Gastrocnemius medialis (tissue), 4 donors: ENCODE measurements around the gene TCTN1.

ENCODE experiments used
- POLR2A ChIP-seq, 2 donors: fragments of 450-650 bp; IDR thresholded peaks; one replicate each; pipeline ENCODE4 v1.6.1; 2017; ENCODE audit warnings: antibody characterized with exemption in 2 of 2, mild to moderate bottlenecking in 2 of 2, moderate library complexity in 2 of 2
- TF ChIP-seq, protein P1 (sequence below), 5 experiments: fragments of 450-650 bp in 3 of 5; fragments of 200-600 bp in 2 of 5; sonication (generic) in 2 of 5; IDR thresholded peaks in 4 of 5; conservative IDR thresholded peaks in 1 of 5; 1 replicate in 4 of 5; 2 replicates in 1 of 5; pipeline ENCODE4 v1.5.1; 2016 to 2019; ENCODE audit warnings: antibody characterized with exemption in 5 of 5, mild to moderate bottlenecking in 3 of 5, moderate library complexity in 3 of 5

GRCh38 chr12:110582276-110583136 lies 31.4 kb upstream of the TCTN1 start:
- TF ChIP-seq, protein P1, sequence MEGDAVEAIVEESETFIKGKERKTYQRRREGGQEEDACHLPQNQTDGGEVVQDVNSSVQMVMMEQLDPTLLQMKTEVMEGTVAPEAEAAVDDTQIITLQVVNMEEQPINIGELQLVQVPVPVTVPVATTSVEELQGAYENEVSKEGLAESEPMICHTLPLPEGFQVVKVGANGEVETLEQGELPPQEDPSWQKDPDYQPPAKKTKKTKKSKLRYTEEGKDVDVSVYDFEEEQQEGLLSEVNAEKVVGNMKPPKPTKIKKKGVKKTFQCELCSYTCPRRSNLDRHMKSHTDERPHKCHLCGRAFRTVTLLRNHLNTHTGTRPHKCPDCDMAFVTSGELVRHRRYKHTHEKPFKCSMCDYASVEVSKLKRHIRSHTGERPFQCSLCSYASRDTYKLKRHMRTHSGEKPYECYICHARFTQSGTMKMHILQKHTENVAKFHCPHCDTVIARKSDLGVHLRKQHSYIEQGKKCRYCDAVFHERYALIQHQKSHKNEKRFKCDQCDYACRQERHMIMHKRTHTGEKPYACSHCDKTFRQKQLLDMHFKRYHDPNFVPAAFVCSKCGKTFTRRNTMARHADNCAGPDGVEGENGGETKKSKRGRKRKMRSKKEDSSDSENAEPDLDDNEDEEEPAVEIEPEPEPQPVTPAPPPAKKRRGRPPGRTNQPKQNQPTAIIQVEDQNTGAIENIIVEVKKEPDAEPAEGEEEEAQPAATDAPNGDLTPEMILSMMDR (IDR thresholded peaks at IDR 0.05 in 4 of 5, conservative IDR thresholded peaks at IDR 0.05 in 1 of 5) = no peak
- TF ChIP-seq POLR2A (IDR thresholded peaks at IDR 0.05) = peak; percentile 44 to 53
